HEK293 (cell line): ENCODE results near the gene MRPL51.
A peak's percentile ranks its signal among the peaks of the same experiment; 100 is the strongest.
"Not testable (repeated sequence)": the region's sequence is repeated elsewhere in the genome, so short reads cannot be mapped to it uniquely, and the experiment has no call there.

Source experiments
- CTCF ChIA-PET: fragments of 350-600 bp; formaldehyde crosslinking; extraction: SDS; loops from one replicate; lab custom pipeline; 2021; ENCODE audit warnings: antibody characterized with exemption; lab: Yijun Ruan, JAX
- POLR2A ChIA-PET: fragments of 300-600 bp; formaldehyde crosslinking; extraction: SDS; loops from one replicate; lab custom pipeline; 2020; ENCODE audit warnings: antibody characterized with exemption, inconsistent platforms; lab: Yijun Ruan, JAX
- H3K27ac ChIP-seq: fragments of 200-500 bp; sonication (Bioruptor generic); 2 replicates; pipeline ENCODE4 v1.5.1; 2014; ENCODE audit warnings: low read depth, low read length, control low read depth, inconsistent platforms; ENCODE audit errors: extremely low read depth
- H3K36me3 ChIP-seq, 2 experiments: fragments of 200-500 bp in 1 of 2; sonication (Bioruptor generic) in 1 of 2; 1 replicate in 1 of 2; 2 replicates in 1 of 2; pipeline ENCODE4 v1.5.1; 2014 to 2017; ENCODE audit warnings: inconsistent platforms in 2 of 2, low read length in 2 of 2; ENCODE audit not compliant: control insufficient read depth in 2 of 2, insufficient read depth in 1 of 2
- H3K4me1 ChIP-seq: fragments of 200-500 bp; sonication (Bioruptor generic); 2 replicates; pipeline ENCODE4 v1.5.1; 2014; ENCODE audit warnings: mild to moderate bottlenecking, low read length, inconsistent platforms; ENCODE audit not compliant: control insufficient read depth, insufficient read depth
- H3K4me3 ChIP-seq: 2 replicates; pipeline ENCODE4 v1.5.1; 2011; ENCODE audit warnings: low read depth, mild to moderate bottlenecking, control low read depth, low read length, moderate library complexity
- H3K9me3 ChIP-seq: fragments of 200-500 bp; sonication (Bioruptor generic); 2 replicates; pipeline ENCODE4 v1.5.1; 2014; ENCODE audit warnings: low read depth, low read length, inconsistent platforms; ENCODE audit not compliant: control insufficient read depth, insufficient read depth
- GFI1B ChIP-seq: fragments of 450-650 bp; formaldehyde crosslinking; IDR thresholded peaks from 2 replicates; pipeline ENCODE4 v1.5.1; 2016; ENCODE audit warnings: missing biosample characterization, missing genetic modification characterization
- ZBTB7A ChIP-seq: fragments of 450-650 bp; formaldehyde crosslinking; IDR thresholded peaks from 2 replicates; pipeline ENCODE4 v1.5.1; 2016; ENCODE audit warnings: low read depth, missing biosample characterization, missing genetic modification characterization
- ZFP69B ChIP-seq: fragments of 450-650 bp; formaldehyde crosslinking; IDR thresholded peaks from 2 replicates; pipeline ENCODE4 v1.5.1; 2016; ENCODE audit warnings: missing biosample characterization, missing genetic modification characterization
- ZNF121 ChIP-seq: fragments of 450-650 bp; formaldehyde crosslinking; IDR thresholded peaks from 2 replicates; pipeline ENCODE4 v1.5.1; 2016; ENCODE audit warnings: missing biosample characterization, missing genetic modification characterization
- ZNF140 ChIP-seq: fragments of 450-650 bp; formaldehyde crosslinking; IDR thresholded peaks from 2 replicates; pipeline ENCODE4 v1.5.1; 2016; ENCODE audit warnings: missing biosample characterization, missing genetic modification characterization
- ZNF48 ChIP-seq: fragments of 450-650 bp; formaldehyde crosslinking; IDR thresholded peaks from 2 replicates; pipeline ENCODE4 v1.5.1; 2016; ENCODE audit warnings: missing biosample characterization, missing genetic modification characterization
- ZNF654 ChIP-seq: fragments of 450-650 bp; formaldehyde crosslinking; IDR thresholded peaks from 2 replicates; pipeline ENCODE4 v1.5.1; 2016; ENCODE audit warnings: low read depth, missing biosample characterization, missing genetic modification characterization
- TF ChIP-seq, protein P1 (sequence below): fragments of 450-650 bp; formaldehyde crosslinking; IDR thresholded peaks from 2 replicates; pipeline ENCODE4 v1.5.1; 2016; ENCODE audit warnings: missing biosample characterization, missing genetic modification characterization
- TF ChIP-seq, protein P2 (sequence below): fragments of 450-650 bp; formaldehyde crosslinking; IDR thresholded peaks from 2 replicates; pipeline ENCODE4 v1.5.1; 2016; ENCODE audit warnings: missing biosample characterization, missing genetic modification characterization, borderline replicate concordance
- TF ChIP-seq, protein P3 (sequence below): fragments of 450-650 bp; formaldehyde crosslinking; IDR thresholded peaks from 2 replicates; pipeline ENCODE4 v1.5.1; 2016; ENCODE audit warnings: missing biosample characterization, missing genetic modification characterization, low read depth
- TF ChIP-seq, protein P4 (sequence below): fragments of 450-650 bp; formaldehyde crosslinking; IDR thresholded peaks from 2 replicates; pipeline ENCODE4 v1.5.1; 2017; ENCODE audit warnings: missing biosample characterization, mild to moderate bottlenecking, missing genetic modification characterization, moderate library complexity

Gene MRPL51

DNA sequence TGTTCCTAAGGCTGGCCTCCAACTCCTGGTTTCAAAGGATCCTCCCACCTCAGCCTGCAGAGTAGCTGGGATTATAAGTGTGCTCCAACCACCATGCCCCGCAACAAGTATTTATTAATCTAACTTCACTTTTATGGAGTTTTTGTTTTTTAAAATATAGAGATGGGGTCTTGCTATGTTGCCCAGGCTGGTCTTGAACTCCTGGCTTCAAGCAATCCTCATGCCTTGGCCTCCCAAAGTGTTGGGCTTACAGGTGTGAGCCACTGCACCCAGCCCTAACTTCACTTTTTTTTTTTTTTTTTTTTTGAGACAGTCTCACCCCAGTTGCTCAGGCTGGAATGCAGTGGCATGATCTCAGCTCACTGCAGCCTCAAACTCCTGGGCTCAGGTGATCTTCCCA, 2.4 kb downstream of the MRPL51 start:
- not testable (repeated sequence) for H3K4me1 ChIP-seq, H3K27ac ChIP-seq, H3K4me3 ChIP-seq, H3K9me3 ChIP-seq
- CTCF ChIA-PET, result interaction anchor here (1.2 kb wide), 1 partner anchor 25 kb away, joined by 3 read pairs; no protein-coding TSS in a partner anchor
- POLR2A ChIA-PET, result interaction anchor here (0.7 to 2.4 kb wide), 3 partner anchors 20 to 44 kb away, joined by 3 to 16 read pairs (median 5); partner anchors contain the start of genes GAPDH and VAMP1
- TF ChIP-seq, protein P1, sequence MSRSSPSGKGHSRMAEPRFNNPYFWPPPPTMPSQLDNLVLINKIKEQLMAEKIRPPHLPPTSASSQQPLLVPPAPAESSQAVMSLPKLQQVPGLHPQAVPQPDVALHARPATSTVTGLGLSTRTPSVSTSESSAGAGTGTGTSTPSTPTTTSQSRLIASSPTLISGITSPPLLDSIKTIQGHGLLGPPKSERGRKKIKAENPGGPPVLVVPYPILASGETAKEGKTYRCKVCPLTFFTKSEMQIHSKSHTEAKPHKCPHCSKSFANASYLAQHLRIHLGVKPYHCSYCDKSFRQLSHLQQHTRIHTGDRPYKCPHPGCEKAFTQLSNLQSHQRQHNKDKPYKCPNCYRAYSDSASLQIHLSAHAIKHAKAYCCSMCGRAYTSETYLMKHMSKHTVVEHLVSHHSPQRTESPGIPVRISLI (tag by site-specific recombination), result peak; percentile 63; the same call in 1 of the 2 replicates
- TF ChIP-seq ZNF121 (tag by site-specific recombination), result peak; percentile 85
- peaks cover 13 to 25% of the 10 kb centered on the region in 2 experiments for H3K36me3 ChIP-seq

DNA sequence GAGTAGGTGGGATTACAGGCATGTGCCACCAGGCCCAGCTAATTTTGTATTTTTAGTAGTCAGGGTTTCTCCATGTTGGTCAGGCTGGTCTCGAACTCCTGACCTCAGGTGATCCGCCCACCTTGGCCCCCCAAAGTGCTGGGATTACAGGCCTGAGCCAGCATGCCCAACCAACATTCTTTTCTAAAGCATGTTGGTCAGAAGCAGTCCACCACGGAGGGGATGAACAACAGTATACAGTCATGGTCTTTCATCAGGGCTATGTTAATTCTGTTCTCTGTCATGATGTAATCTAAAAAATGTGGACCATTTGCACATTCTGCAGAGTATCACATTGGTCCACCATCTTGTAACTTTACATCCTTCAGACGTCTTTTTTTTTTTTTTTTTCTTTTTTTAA, 3.6 kb downstream of the MRPL51 start:
- Histone ChIP-seq H3K4me3 (no peak overlapping the region), H3K36me3 (peaks cover 12 to 16% of the 10 kb centered on the region in 2 experiments), H3K4me1 (peaks cover 4% of the 10 kb centered on the region; the same call in 1 of the 2 replicates), H3K9me3 (no peaks in the 10 kb centered on the region)
- POLR2A ChIA-PET, result interaction anchor here (0.8 to 2.4 kb wide), 3 partner anchors 9 to 19 kb away, joined by 3 to 16 read pairs (median 3); partner anchors contain the start of gene VAMP1
- CTCF ChIA-PET, result interaction anchor here (0.7 to 1.2 kb wide), 2 partner anchors 24 to 620 kb away, joined by 3 read pairs; no protein-coding TSS in a partner anchor
- TF ChIP-seq ZBTB7A, result no peak
- no peak for TF ChIP-seq GFI1B (tag by site-specific recombination)
- TF ChIP-seq, protein P2, sequence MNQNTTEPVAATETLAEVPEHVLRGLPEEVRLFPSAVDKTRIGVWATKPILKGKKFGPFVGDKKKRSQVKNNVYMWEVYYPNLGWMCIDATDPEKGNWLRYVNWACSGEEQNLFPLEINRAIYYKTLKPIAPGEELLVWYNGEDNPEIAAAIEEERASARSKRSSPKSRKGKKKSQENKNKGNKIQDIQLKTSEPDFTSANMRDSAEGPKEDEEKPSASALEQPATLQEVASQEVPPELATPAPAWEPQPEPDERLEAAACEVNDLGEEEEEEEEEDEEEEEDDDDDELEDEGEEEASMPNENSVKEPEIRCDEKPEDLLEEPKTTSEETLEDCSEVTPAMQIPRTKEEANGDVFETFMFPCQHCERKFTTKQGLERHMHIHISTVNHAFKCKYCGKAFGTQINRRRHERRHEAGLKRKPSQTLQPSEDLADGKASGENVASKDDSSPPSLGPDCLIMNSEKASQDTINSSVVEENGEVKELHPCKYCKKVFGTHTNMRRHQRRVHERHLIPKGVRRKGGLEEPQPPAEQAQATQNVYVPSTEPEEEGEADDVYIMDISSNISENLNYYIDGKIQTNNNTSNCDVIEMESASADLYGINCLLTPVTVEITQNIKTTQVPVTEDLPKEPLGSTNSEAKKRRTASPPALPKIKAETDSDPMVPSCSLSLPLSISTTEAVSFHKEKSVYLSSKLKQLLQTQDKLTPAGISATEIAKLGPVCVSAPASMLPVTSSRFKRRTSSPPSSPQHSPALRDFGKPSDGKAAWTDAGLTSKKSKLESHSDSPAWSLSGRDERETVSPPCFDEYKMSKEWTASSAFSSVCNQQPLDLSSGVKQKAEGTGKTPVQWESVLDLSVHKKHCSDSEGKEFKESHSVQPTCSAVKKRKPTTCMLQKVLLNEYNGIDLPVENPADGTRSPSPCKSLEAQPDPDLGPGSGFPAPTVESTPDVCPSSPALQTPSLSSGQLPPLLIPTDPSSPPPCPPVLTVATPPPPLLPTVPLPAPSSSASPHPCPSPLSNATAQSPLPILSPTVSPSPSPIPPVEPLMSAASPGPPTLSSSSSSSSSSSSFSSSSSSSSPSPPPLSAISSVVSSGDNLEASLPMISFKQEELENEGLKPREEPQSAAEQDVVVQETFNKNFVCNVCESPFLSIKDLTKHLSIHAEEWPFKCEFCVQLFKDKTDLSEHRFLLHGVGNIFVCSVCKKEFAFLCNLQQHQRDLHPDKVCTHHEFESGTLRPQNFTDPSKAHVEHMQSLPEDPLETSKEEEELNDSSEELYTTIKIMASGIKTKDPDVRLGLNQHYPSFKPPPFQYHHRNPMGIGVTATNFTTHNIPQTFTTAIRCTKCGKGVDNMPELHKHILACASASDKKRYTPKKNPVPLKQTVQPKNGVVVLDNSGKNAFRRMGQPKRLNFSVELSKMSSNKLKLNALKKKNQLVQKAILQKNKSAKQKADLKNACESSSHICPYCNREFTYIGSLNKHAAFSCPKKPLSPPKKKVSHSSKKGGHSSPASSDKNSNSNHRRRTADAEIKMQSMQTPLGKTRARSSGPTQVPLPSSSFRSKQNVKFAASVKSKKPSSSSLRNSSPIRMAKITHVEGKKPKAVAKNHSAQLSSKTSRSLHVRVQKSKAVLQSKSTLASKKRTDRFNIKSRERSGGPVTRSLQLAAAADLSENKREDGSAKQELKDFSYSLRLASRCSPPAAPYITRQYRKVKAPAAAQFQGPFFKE (tag by site-specific recombination), result no peak
- TF ChIP-seq, protein P3, sequence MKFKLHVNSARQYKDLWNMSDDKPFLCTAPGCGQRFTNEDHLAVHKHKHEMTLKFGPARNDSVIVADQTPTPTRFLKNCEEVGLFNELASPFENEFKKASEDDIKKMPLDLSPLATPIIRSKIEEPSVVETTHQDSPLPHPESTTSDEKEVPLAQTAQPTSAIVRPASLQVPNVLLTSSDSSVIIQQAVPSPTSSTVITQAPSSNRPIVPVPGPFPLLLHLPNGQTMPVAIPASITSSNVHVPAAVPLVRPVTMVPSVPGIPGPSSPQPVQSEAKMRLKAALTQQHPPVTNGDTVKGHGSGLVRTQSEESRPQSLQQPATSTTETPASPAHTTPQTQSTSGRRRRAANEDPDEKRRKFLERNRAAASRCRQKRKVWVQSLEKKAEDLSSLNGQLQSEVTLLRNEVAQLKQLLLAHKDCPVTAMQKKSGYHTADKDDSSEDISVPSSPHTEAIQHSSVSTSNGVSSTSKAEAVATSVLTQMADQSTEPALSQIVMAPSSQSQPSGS (tag by site-specific recombination), result peak; percentile 19; the same call in 1 of the 2 replicates
- TF ChIP-seq, protein P4, sequence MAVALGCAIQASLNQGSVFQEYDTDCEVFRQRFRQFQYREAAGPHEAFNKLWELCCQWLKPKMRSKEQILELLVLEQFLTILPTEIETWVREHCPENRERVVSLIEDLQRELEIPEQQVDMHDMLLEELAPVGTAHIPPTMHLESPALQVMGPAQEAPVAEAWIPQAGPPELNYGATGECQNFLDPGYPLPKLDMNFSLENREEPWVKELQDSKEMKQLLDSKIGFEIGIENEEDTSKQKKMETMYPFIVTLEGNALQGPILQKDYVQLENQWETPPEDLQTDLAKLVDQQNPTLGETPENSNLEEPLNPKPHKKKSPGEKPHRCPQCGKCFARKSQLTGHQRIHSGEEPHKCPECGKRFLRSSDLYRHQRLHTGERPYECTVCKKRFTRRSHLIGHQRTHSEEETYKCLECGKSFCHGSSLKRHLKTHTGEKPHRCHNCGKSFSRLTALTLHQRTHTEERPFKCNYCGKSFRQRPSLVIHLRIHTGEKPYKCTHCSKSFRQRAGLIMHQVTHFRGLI (tag by site-specific recombination), result peak; percentile 95
- TF ChIP-seq ZNF654 (tag by site-specific recombination), result no peak
- no peak for TF ChIP-seq ZFP69B (tag by site-specific recombination)
- no peak for TF ChIP-seq ZNF140
- TF ChIP-seq ZNF48 (tag by site-specific recombination), result no peak
- TF ChIP-seq, all 188 proteins: peak for 2
- H3K27ac ChIP-seq, result no peak overlapping the region
